GM18870 (cell line): ENCODE results near the gene COL6A2.
"Not testable (repeated sequence)": the region's sequence is repeated elsewhere in the genome, so short reads cannot be mapped to it uniquely, and the experiment has no call there.

Experiments used
- ATAC-seq: cut with Tn5 transposase; IDR thresholded peaks from one replicate; pipeline ENCODE4 v1.9.1; 2021; ENCODE audit warnings: moderate library complexity; ENCODE audit not compliant: unreplicated experiment

Gene COL6A2

DNA sequence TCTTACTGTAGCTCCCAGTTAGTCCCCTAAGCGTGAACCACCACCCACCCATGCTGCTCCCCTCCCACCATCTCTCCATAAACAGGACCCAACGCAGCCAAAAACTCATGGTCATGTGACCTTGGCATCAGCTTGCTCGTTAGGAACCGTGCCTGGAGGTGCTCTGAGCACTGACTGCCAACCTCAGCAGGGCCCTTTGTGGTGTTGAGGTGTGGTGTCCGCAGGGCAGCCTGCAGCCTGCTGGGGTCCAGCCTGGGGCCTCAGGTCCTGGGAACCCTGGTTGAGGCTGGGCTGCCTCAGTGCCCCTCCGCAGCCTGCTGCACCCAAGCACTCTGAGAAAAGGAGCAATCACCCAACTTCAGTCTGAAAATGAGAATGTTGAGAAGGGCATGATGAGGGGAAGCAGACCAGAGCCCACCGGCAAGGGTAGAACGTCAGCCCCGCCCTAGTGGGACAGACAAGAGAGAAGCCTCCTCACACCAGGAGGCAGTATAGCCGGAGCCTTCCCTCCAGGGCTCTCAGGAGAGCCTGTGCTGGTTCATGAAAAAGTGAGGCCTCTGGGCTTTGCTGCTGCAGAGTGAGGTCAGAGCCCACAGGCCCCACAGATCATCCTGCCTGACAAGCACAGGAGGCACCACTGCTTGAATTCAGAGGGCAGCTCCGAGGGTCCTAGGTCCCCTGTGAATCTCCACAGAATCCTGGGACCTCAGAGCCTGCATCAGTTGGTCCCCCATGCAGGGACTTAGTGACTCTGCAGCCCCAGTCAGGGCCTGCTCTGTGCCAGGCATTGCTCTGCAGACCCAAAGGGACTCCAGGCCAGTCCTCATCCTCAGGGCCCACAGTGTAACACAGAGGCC, 4.9 kb upstream of the COL6A2 start:
- ATAC-seq, result no peak

- ATAC-seq, result no peak
Observed at GRCh38 chr21:46093668-46094400, 4.1 kb upstream of the COL6A2 start.

GRCh38 chr21:46094401-46095082, 3.4 kb upstream of the COL6A2 start:
- no peak for ATAC-seq

GRCh38 chr21:46095083-46095719, 2.7 kb upstream of the COL6A2 start:
- no peak for ATAC-seq

DNA sequence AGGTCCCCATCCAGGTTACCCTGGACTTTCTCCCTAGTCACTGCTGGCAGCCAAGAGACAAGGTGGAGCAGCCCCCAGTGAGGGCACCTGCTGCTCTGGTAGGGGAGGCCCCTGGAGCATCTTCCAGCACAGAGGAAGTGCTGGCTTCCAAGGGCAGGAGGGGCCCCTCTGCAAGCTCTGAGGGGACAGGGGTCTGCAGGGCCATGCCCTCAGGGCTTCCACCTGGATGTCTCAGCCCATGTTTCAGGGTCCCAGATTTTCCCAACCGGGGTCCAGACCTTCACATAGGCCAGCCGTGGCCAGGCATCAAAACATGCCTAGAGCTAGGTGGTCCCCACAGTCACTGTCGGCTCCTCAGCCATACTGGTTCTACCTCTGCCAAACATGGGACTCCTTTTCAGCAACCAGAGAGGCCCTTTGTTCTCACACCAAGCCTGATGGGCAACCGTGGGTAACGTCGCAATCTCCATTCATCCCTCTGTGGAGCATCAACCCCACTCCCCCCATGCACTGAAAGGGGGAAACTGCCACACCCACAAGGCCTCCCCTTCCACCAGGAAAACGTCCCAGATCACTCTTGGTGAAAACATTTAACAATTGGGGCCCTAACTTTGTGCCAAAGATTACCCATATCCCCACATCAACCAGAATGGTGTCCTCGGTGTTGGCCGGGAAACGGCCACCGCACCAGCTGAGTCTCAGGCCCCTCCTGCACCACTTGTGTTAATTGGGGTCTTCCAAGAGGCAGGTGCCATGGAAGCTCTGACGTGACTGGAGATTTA, 1.9 kb upstream of the COL6A2 start:
- ATAC-seq, result no peak

DNA sequence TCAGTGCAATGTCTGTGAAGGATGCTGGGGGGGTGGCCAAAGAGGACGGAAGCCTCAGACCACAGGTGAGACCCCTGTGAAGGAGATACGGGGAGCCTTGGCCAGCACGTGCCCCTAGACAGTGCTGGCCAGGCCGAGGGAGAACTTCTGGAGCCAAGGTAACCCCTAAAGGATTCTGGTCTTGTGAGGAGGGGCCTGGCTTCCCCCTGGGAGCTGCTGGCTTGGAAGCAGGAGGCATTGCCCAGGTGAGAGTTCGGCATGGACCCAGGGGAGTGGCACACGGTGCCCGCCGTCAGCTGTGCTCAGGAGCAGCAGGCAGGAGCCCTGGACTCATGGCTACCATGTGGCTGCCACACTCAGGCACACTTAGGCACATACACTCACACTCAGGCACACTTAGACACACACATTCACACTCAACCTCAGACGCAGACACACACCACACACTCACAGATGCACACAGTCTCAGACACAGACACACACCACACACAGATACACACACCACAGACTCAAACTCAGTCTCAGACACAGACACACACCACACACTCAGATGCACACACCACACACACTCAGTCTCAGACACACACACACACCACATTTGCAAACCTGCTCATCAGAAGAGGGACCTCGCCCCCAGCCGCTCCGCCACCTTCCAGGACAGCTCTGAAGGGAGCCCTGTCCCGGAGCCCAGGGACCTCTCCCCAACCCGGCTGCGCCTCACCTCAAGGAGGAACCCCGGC, 1.1 kb upstream of the COL6A2 start:
- ATAC-seq, result no peak

- no peak for ATAC-seq
Observed at GRCh38 chr21:46098303-46099141, 610 bp downstream of the COL6A2 start.

GRCh38 chr21:46099476-46099875, 1.6 kb downstream of the COL6A2 start:
- ATAC-seq, result no peak

GRCh38 chr21:46100020-46100419, 2.1 kb downstream of the COL6A2 start:
- ATAC-seq, result no peak

- no peak for ATAC-seq
Observed at GRCh38 chr21:46100426-46100825, 2.5 kb downstream of the COL6A2 start.

DNA sequence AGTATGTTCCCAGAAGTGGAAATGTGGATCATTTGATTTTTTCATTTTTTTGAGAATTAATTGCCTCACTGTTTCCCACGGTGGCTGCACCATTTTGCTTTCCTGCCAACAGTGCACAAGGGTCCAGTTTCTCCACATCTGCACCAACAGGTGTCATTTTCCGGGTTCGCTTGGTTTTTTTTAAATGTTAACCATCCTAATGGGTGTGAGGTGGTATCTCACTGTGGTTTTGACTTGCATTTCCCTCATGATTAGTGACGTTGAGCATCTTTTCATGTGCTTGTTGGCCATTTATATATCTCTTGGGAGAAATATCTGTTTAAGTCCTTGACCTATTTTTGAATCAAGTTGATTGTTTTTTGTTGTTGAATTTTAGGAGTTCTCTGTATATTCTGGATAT, 3.0 kb downstream of the COL6A2 start:
- ATAC-seq, result no peak

DNA sequence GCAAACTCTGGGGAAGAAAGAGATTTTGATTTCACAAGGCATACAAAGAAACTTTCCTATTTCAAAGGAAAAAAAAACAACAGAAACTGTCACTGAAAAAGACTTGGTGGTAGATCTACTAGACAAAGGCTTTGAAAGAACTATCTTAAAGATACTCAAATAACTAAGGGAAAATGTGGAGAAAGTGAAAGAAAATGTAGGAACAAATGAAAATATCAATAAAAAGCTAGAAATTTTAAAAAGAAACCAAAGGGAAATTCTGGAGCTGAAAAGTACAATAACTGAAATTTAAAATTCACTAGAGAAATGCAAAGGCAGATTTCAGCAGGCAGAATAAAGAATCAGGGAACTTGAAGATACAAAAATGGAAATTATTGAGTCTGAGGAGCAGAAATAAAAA, 6.2 kb downstream of the COL6A2 start:
- no peak for ATAC-seq

- not testable (repeated sequence) for ATAC-seq
Observed at GRCh38 chr21:46107376-46107775, 9.5 kb downstream of the COL6A2 start.

DNA sequence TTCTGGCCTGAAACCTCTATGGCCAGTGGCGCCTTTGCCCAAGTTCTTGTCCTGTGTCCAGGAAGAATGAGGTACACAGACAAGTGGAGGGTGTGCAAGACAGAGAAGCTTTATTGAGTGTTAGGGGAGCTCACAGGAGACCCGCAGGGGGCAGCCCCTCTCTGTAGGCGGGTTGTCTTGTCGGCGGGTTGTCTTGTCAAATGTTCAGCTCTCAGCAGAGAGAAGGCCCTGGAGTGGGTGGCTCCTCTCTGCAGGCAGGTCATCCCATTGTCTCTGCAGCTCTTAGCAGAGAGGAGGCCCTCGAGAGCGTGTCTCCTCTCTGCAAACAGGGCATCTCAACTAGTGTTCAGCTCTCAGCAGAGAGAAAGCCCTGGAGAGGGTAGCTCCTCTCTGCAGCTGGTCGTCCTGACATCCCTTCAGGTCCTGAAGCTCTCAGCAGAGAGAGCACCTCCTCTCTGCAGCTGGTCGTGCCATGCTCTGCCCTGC, 11.0 kb downstream of the COL6A2 start:
- no peak for ATAC-seq

DNA sequence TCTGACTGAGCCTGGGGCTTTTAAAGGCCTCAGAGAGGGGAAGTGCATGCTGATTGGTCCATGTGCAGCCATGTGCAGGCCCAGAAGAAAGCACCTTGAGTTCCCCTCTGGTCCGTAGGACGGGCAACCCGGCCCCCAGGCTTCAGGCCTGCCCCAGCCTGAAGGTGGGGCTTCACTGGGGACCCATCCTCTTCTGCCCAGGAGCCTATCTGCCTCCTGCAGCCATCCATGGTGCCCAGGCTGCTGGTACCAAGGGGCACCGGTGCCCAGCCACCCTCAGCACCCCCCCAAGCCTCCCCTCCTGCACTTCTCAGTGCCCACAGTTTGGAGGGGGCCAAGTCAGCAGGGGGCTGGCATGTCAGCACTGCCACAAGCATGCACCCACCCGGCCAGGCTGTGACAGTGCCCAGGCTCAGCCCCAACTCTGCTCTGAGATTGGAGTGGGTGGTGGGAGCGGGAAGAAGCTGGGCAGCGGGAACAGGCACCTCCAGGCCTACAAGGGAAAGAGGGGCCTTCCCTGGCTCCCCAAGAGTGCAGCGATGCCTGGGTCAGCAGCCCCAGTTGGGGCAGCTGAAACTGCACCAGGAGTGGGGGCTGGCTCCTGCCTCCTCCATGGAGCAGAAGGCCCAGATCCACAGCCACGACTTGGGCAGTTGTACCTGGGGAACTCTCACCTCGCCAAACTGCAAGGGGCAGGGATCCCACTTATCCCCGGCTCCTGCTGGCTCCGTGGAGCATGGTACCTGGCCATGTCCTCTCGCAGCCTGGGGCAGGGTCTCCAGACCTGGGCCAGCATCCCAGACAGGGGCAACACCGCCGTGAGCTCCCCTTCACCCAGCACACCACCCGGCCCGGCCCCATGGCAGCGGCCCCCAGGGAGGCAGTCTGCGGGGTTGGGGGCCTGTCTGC, 11.7 kb downstream of the COL6A2 start:
- no peak for ATAC-seq

- no peak for ATAC-seq
Observed at GRCh38 chr21:46110499-46111192, 12.7 kb downstream of the COL6A2 start.

- ATAC-seq, result no peak
Observed at GRCh38 chr21:46111193-46111571, 13.3 kb downstream of the COL6A2 start.
